ENCODE results near the gene ALS2. TPM values are rescaled to one million over a fixed set of nuclear protein-coding genes. Genes with fewer than 3 reads are reported as not detected.
"Not testable (repeated sequence)": the region's sequence is repeated elsewhere in the genome, so short reads cannot be mapped to it uniquely, and the experiment has no call there.

Gene ALS2
- total RNA-seq, 1 experiment from 2014 or later, result 47.5 TPM

GRCh38 chr2:201798914-201799285, 18.2 kb upstream of the ALS2 start:
- peak overlapping the region; percentile 93 for H3K27ac ChIP-seq (ENCODE audit: low read length)
- H3K4me3 ChIP-seq (ENCODE audit: low read depth in 2 of 2, low read length in 2 of 2), result not testable (repeated sequence)

GRCh38 chr2:201798252-201798913, 17.6 kb upstream of the ALS2 start:
- peak; percentile 96 for ATAC-seq
- Histone ChIP-seq H3K4me1 (ENCODE audit: control insufficient read depth, insufficient read depth, low read length) (peaks cover 29% of the 10 kb centered on the region), H3K27me3 (ENCODE audit: control insufficient read depth, insufficient read depth, low read length) (no peaks in the 10 kb centered on the region), H3K9me3 (ENCODE audit: control insufficient read depth, insufficient read depth, low read depth, low read length) (no peaks in the 10 kb centered on the region; the same call in 1 of the 2 replicates), H3K27ac (ENCODE audit: low read length) (peak overlapping the region; percentile 93), H3K4me3 (ENCODE audit: low read depth in 2 of 2, low read length in 2 of 2) (peak overlapping the region; percentile 7 to 35; a peak in 2 of 4 replicates), H3K36me3 (ENCODE audit: control insufficient read depth, insufficient read depth, low read length) (no peaks in the 10 kb centered on the region)
- no TSS peak for BruUV-seq (replicated peaks)
- TF ChIP-seq SIN3A (IDR thresholded peaks at IDR 0.05; ENCODE audit: borderline replicate concordance, insufficient read depth, low read depth, low read length), result no peak
- TF ChIP-seq REST (IDR thresholded peaks at IDR 0.05; ENCODE audit: insufficient read depth in 1 of 2, low read depth in 2 of 2, low read length in 1 of 2), result no peak
- TF ChIP-seq CTCF (IDR thresholded peaks at IDR 0.05), result no peak
- peak; percentile 40; the same call in 1 of the 2 replicates for TF ChIP-seq POLR2AphosphoS5 (IDR thresholded peaks at IDR 0.05; ENCODE audit: low read depth, low read length)
- ChIA-PET POLR2A (no interaction called here), CTCF (interaction anchor here (0.7 kb wide), 1 partner anchor 57 kb away, joined by 8 read pairs; no protein-coding TSS in a partner anchor)
- intact Hi-C loops (cut with micrococcal nuclease; ENCODE audit: unreplicated experiment) (loop anchor here (10.0 kb wide), 1 partner anchor 236 kb away; the partner anchor contains the start of gene FZD7), in situ Hi-C loops (cut with HindIII; ENCODE audit: low pct_unique_long_range_greater_than_20kb, low sequenced_read_pairs) (no loop called here)
- DNase-seq (ENCODE audit: low read depth, low spot score), result peak; percentile 83

More at GRCh38 chr2:201798914-201799285, 18.2 kb upstream of the ALS2 start:
- H3K9me3 ChIP-seq (ENCODE audit: control insufficient read depth, insufficient read depth, low read depth, low read length); in situ Hi-C loops (cut with HindIII; ENCODE audit: low pct_unique_long_range_greater_than_20kb, low sequenced_read_pairs); BruUV-seq (replicated peaks); POLR2A ChIA-PET; H3K36me3 ChIP-seq (ENCODE audit: control insufficient read depth, insufficient read depth, low read length); H3K27me3 ChIP-seq (ENCODE audit: control insufficient read depth, insufficient read depth, low read length): not testable (repeated sequence)
- peaks cover 29% of the 10 kb centered on the region for H3K4me1 ChIP-seq (ENCODE audit: control insufficient read depth, insufficient read depth, low read length)
- DNase-seq (ENCODE audit: low read depth, low spot score) (peak; percentile 27), ATAC-seq (peak; percentile 44; the same call in 1 of the 2 replicates)
- intact Hi-C loops (cut with micrococcal nuclease; ENCODE audit: unreplicated experiment), result loop anchor here (10.0 kb wide), 1 partner anchor 236 kb away; the partner anchor contains the start of gene FZD7
- TF ChIP-seq CTCF (IDR thresholded peaks at IDR 0.05), result peak; percentile 77
- CTCF ChIA-PET, result interaction anchor here (0.7 kb wide), 1 partner anchor 56 kb away, joined by 8 read pairs; no protein-coding TSS in a partner anchor

All from Panc1 (cell line).